GM19324 (cell line): ENCODE data around the gene CPSF6.

Experiments used
- ATAC-seq: cut with Tn5 transposase; IDR thresholded peaks from one replicate; pipeline ENCODE4 v1.9.1; 2021; ENCODE audit warnings: mild to moderate bottlenecking, moderate library complexity; ENCODE audit not compliant: unreplicated experiment, low FRiP score

The CPSF6 gene

DNA sequence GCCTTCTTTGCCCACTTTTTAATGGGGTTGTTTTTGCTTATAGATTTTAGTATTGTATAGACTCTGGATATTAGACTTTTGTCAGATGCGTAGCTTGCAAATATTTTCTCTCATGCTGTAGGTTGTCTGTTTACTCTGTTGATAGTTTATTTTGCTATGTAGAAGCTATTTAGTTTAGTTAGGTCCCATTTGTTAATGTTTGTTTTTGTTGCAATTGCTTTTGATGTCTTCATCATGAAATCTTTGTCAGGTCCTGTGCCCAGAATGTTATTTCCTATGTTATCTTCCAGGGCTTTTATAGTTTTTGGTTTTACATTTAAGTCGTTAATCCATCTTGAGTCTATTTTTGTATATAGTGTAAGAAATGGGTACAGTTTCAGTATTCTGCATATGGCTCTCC, 78.9 kb downstream of the CPSF6 start:
- ATAC-seq: no peak

DNA sequence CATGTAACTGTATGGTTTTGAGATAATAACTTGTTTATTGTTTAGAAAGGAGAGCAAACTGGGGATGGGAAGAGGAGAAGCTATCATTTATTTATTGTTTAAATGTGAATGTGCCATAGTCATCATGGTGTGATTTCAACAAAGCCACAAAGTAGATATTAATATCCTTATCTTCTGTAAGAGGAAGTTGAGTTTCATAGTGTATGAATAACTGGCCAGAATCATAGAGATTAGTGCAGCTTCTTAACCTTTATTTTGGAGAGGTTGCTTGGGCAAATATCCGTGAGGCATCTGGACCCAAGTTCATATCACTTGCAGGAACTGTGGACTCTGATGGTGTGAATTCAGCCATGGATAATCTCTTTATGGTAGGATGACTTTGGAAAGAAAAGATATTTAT, 82.0 kb downstream of the CPSF6 start:
- no peak for ATAC-seq
